ENCODE measurements around the gene EIF4G1. TPM values are rescaled to one million over a fixed set of nuclear protein-coding genes. Genes with fewer than 3 reads are reported as not detected.
"Not testable (repeated sequence)": the region's sequence is repeated elsewhere in the genome, so short reads cannot be mapped to it uniquely, and the experiment has no call there.

The EIF4G1 gene
- total RNA-seq, result 100 to 1,000 TPM; 278 to 408 (median 326) TPM

- Histone ChIP-seq H3K27me3 (no peaks in the 10 kb centered on the region), H3K27ac (peak within 1 kb of the TSS; percentile 97 to 98 (median 98)), H3K9me3 (no peaks in the 10 kb centered on the region), H3K36me3 (peaks cover 0 to 30% (median 19%) of the 10 kb centered on the region in 4 donors), H3K4me1 (peaks cover 42 to 46% (median 42%) of the 10 kb centered on the region in 4 donors), H3K4me3 (peak within 1 kb of the TSS; percentile 83 to 93 (median 88))
- ATAC-seq (ENCODE audit: low FRiP score in 2 of 2) (peak; percentile 91 to 95), DNase-seq (peak; percentile 95 to 99)
- TF ChIP-seq POLR2A (IDR thresholded peaks at IDR 0.05) (peak in 2 of 4 donors; percentile 22 to 82), POLR2AphosphoS5 (IDR thresholded peaks at IDR 0.05) (peak; percentile 74 to 77), CTCF (IDR thresholded peaks at IDR 0.05) (no peak), EP300 (IDR thresholded peaks at IDR 0.05) (peak in 1 of 4 donors; percentile 15)
- WGBS, 2 donors, result 0 to 1% methylated on average over 20 to 33 of the region's 40 CpGs
These were observed at the start of gene EIF4G1 for GRCh38 chr3:184314363-184314699. Gene EIF4G1 (plus strand): TSS chr3:184314606. CDS start chr3:184315797, 1,191 bp downstream.

- H3K27me3 ChIP-seq; H3K4me1 ChIP-seq; H3K9me3 ChIP-seq; H3K4me3 ChIP-seq; H3K27ac ChIP-seq; DNase-seq; ATAC-seq (ENCODE audit: low FRiP score in 2 of 2); H3K36me3 ChIP-seq: not testable (repeated sequence)
- WGBS, 2 donors, result 84 to 89% methylated on average over 1 of the region's 1 CpG
These were observed 47.2 kb upstream of the EIF4G1 start for GRCh38 chr3:184267249-184267648.

- WGBS, 2 donors, result 27 to 53% methylated on average over 1 of the region's 1 CpG
- no peaks in the 10 kb centered on the region for H3K36me3 ChIP-seq
These were observed 42.1 kb upstream of the EIF4G1 start for GRCh38 chr3:184272269-184272668.

GRCh38 chr3:184275381-184275701 lies 39.1 kb upstream of the EIF4G1 start:
- peaks cover 0 to 24% (median 11%) of the 10 kb centered on the region in 4 donors for H3K27me3 ChIP-seq
- no peak overlapping the region for H3K27ac ChIP-seq
- no peak overlapping the region for H3K4me3 ChIP-seq
- no peaks in the 10 kb centered on the region for H3K9me3 ChIP-seq
- TF ChIP-seq POLR2AphosphoS5 (IDR thresholded peaks at IDR 0.05) (no peak), POLR2A (IDR thresholded peaks at IDR 0.05) (no peak), CTCF (IDR thresholded peaks at IDR 0.05) (no peak), EP300 (IDR thresholded peaks at IDR 0.05) (no peak)
- H3K36me3 ChIP-seq, result no peaks in the 10 kb centered on the region
- ATAC-seq (ENCODE audit: low FRiP score in 2 of 2) (no peak), DNase-seq (no peak)
- peaks cover 0 to 8% (median 1%) of the 10 kb centered on the region in 4 donors for H3K4me1 ChIP-seq
- WGBS, 2 donors, result 68% methylated on average over 12 of the region's 12 CpGs

More at GRCh38 chr3:184272269-184272668, 42.1 kb upstream of the EIF4G1 start:
- DNase-seq (no peak), ATAC-seq (ENCODE audit: low FRiP score in 2 of 2) (no peak)
- peaks cover 0 to 8% (median 1%) of the 10 kb centered on the region in 4 donors for H3K4me1 ChIP-seq
- H3K27ac ChIP-seq, result no peak overlapping the region
- no peaks in the 10 kb centered on the region for H3K9me3 ChIP-seq
- H3K27me3 ChIP-seq, result peaks cover 0 to 21% (median 11%) of the 10 kb centered on the region in 4 donors
- no peak for TF ChIP-seq POLR2AphosphoS5 (IDR thresholded peaks at IDR 0.05)
- no peak for TF ChIP-seq EP300 (IDR thresholded peaks at IDR 0.05)
- no peak for TF ChIP-seq POLR2A (IDR thresholded peaks at IDR 0.05)
- no peak for TF ChIP-seq CTCF (IDR thresholded peaks at IDR 0.05)
- H3K4me3 ChIP-seq, result no peak overlapping the region

- 14 to 20% methylated on average over 2 to 57 of the region's 65 CpGs for WGBS, 2 donors
- Histone ChIP-seq H3K4me1 (peaks cover 0 to 8% (median 1%) of the 10 kb centered on the region in 4 donors), H3K36me3 (no peaks in the 10 kb centered on the region), H3K27ac (no peak within 1 kb of the TSS), H3K4me3 (no peak within 1 kb of the TSS), H3K27me3 (peaks cover 0 to 24% (median 11%) of the 10 kb centered on the region in 4 donors), H3K9me3 (no peaks in the 10 kb centered on the region)
- peak in 1 of 2 donors; percentile 64 for DNase-seq
- no peak for TF ChIP-seq POLR2A (IDR thresholded peaks at IDR 0.05)
- no peak for TF ChIP-seq CTCF (IDR thresholded peaks at IDR 0.05)
- no peak for TF ChIP-seq EP300 (IDR thresholded peaks at IDR 0.05)
- TF ChIP-seq POLR2AphosphoS5 (IDR thresholded peaks at IDR 0.05), result no peak
- peak in 1 of 2 donors; percentile 28 for ATAC-seq (ENCODE audit: low FRiP score in 2 of 2)
These were observed 38.2 kb upstream of the EIF4G1 start, which contains the start of gene ECE2 for GRCh38 chr3:184275961-184276910. Gene ECE2 (plus strand): TSS chr3:184276022. CDS start chr3:184276154, 132 bp downstream.
